SJCRH30 (cell line): Measurements from ENCODE around the gene INS. TPM values are rescaled to one million over a fixed set of nuclear protein-coding genes. Genes with fewer than 3 reads are reported as not detected.

ENCODE experiments used
- DNase-seq, 2 experiments: peaks; one replicate each; pipeline ENCODE4 v3.0.0-alpha.2; 2015 to 2020
- H3K27ac ChIP-seq: fragments of 250-450 bp; sonication (Bioruptor Pico); 2 replicates; pipeline ENCODE4 v1.5.1; 2020; ENCODE audit warnings: mild to moderate bottlenecking, moderate library complexity
- H3K27me3 ChIP-seq: fragments of 250-450 bp; sonication (Bioruptor Pico); 2 replicates; pipeline ENCODE4 v1.5.1; 2020; ENCODE audit warnings: mild to moderate bottlenecking, moderate library complexity
- H3K36me3 ChIP-seq: fragments of 250-450 bp; sonication (Bioruptor Pico); 2 replicates; pipeline ENCODE4 v1.5.1; 2020; ENCODE audit warnings: mild to moderate bottlenecking, moderate library complexity
- H3K4me1 ChIP-seq: fragments of 250-450 bp; sonication (Bioruptor Pico); 2 replicates; pipeline ENCODE4 v1.5.1; 2020; ENCODE audit warnings: mild to moderate bottlenecking, moderate library complexity
- H3K4me3 ChIP-seq: fragments of 250-450 bp; sonication (Bioruptor Pico); 2 replicates; pipeline ENCODE4 v1.5.1; 2020; ENCODE audit warnings: mild to moderate bottlenecking, moderate library complexity
- H3K9me3 ChIP-seq: fragments of 250-450 bp; sonication (Bioruptor Pico); replicated peaks from 2 replicates; pipeline ENCODE4 v1.5.1; 2020; ENCODE audit warnings: mild to moderate bottlenecking, moderate library complexity
- total RNA-seq: library from RNA; depleted of rRNA; stranded (reverse); fragments of >200 nt; shearing (Covaris generic); gene quantifications from 2 replicates; pipeline ENCODE4 v1.2.3, GENCODE V29; 2014

The INS gene
- total RNA-seq, 1 experiment from 2014 or later: not detected

- no peak for DNase-seq
- Histone ChIP-seq H3K36me3 (no peaks in the 10 kb centered on the region), H3K27ac (no peak overlapping the region), H3K4me1 (no peaks in the 10 kb centered on the region), H3K4me3 (no peak overlapping the region), H3K9me3 (no peaks in the 10 kb centered on the region), H3K27me3 (0 out of 2 replicates have a peak, but pooled peaks cover 6% of the 10 kb centered on the region)
These were observed 6.4 kb upstream of the INS start for GRCh38 chr11:2167141-2168045.

- H3K9me3 ChIP-seq: no peaks in the 10 kb centered on the region
- H3K27me3 ChIP-seq: 0 out of 2 replicates have a peak, but pooled peaks cover 6% of the 10 kb centered on the region
- H3K36me3 ChIP-seq: no peaks in the 10 kb centered on the region
- no peak for DNase-seq
- H3K4me1 ChIP-seq: no peaks in the 10 kb centered on the region
- H3K4me3 ChIP-seq: no peak overlapping the region
- no peak overlapping the region for H3K27ac ChIP-seq
These were observed 5.3 kb upstream of the INS start for GRCh38 chr11:2166091-2166851.

- no peaks in the 10 kb centered on the region for H3K36me3 ChIP-seq
- 0 out of 2 replicates have a peak, but pooled peaks cover 6% of the 10 kb centered on the region for H3K27me3 ChIP-seq
- no peak overlapping the region for H3K4me3 ChIP-seq
- no peaks in the 10 kb centered on the region for H3K9me3 ChIP-seq
- no peaks in the 10 kb centered on the region for H3K4me1 ChIP-seq
- DNase-seq: no peak
- H3K27ac ChIP-seq: no peak overlapping the region
These were observed 4.6 kb upstream of the INS start for GRCh38 chr11:2165571-2165970.

- no peaks in the 10 kb centered on the region for H3K9me3 ChIP-seq
- H3K36me3 ChIP-seq: no peaks in the 10 kb centered on the region
- no peak overlapping the region for H3K4me3 ChIP-seq
- no peak overlapping the region for H3K27ac ChIP-seq
- H3K4me1 ChIP-seq: no peaks in the 10 kb centered on the region
- peak in 1 of 2 experiments; percentile 22 for DNase-seq
- H3K27me3 ChIP-seq: 0 out of 2 replicates have a peak, but pooled peaks cover 6% of the 10 kb centered on the region
These were observed 4.0 kb upstream of the INS start for GRCh38 chr11:2164861-2165555.

- DNase-seq: no peak
- Histone ChIP-seq H3K27ac (no peak overlapping the region), H3K9me3 (no peaks in the 10 kb centered on the region), H3K4me1 (no peaks in the 10 kb centered on the region), H3K27me3 (0 out of 2 replicates have a peak, but pooled peaks cover 6% of the 10 kb centered on the region), H3K4me3 (no peak overlapping the region), H3K36me3 (no peaks in the 10 kb centered on the region)
These were observed 3.1 kb upstream of the INS start for GRCh38 chr11:2164081-2164480.

- Histone ChIP-seq H3K36me3 (no peaks in the 10 kb centered on the region), H3K27ac (no peak overlapping the region), H3K4me1 (no peaks in the 10 kb centered on the region), H3K9me3 (no peaks in the 10 kb centered on the region), H3K27me3 (0 out of 2 replicates have a peak, but pooled peaks cover 6% of the 10 kb centered on the region), H3K4me3 (no peak overlapping the region)
- peak in 1 of 2 experiments; percentile 46 for DNase-seq
These were observed 2.5 kb upstream of the INS start for GRCh38 chr11:2163428-2163978.

- Histone ChIP-seq H3K27me3 (0 out of 2 replicates have a peak, but pooled peaks cover 6% of the 10 kb centered on the region), H3K9me3 (no peaks in the 10 kb centered on the region), H3K27ac (no peak overlapping the region), H3K36me3 (no peaks in the 10 kb centered on the region), H3K4me1 (peaks cover 9% of the 10 kb centered on the region), H3K4me3 (no peak overlapping the region)
- DNase-seq: no peak
These were observed 1.2 kb downstream of the INS start for GRCh38 chr11:2159536-2160413.

GRCh38 chr11:2158966-2159365 lies 2.0 kb downstream of the INS start:
- Histone ChIP-seq H3K4me1 (peaks cover 9% of the 10 kb centered on the region), H3K4me3 (no peak overlapping the region), H3K36me3 (no peaks in the 10 kb centered on the region), H3K9me3 (no peaks in the 10 kb centered on the region), H3K27me3 (0 out of 2 replicates have a peak, but pooled peaks cover 1% of the 10 kb centered on the region), H3K27ac (no peak overlapping the region)
- DNase-seq: no peak

- no peak overlapping the region for H3K4me3 ChIP-seq
- DNase-seq: no peak
- H3K27ac ChIP-seq: no peak overlapping the region
- no peaks in the 10 kb centered on the region for H3K36me3 ChIP-seq
- peaks cover 9% of the 10 kb centered on the region for H3K4me1 ChIP-seq
- no peaks in the 10 kb centered on the region for H3K9me3 ChIP-seq
- no peaks in the 10 kb centered on the region for H3K27me3 ChIP-seq
These were observed 2.7 kb downstream of the INS start for GRCh38 chr11:2158296-2158737.

- Histone ChIP-seq H3K4me1 (peaks cover 9% of the 10 kb centered on the region), H3K36me3 (no peaks in the 10 kb centered on the region), H3K9me3 (no peaks in the 10 kb centered on the region), H3K4me3 (no peak overlapping the region), H3K27ac (no peak overlapping the region), H3K27me3 (no peaks in the 10 kb centered on the region)
- no peak for DNase-seq
These were observed 3.5 kb downstream of the INS start for GRCh38 chr11:2157294-2158040.

- peak; percentile 83 to 90 for DNase-seq
- Histone ChIP-seq H3K27ac (peak overlapping the region; percentile 24; the same call in 1 of the 2 replicates), H3K9me3 (no peaks in the 10 kb centered on the region), H3K4me3 (no peak overlapping the region), H3K4me1 (peaks cover 11% of the 10 kb centered on the region), H3K36me3 (no peaks in the 10 kb centered on the region), H3K27me3 (no peaks in the 10 kb centered on the region)
These were observed 4.4 kb downstream of the INS start for GRCh38 chr11:2156416-2157182.

- Histone ChIP-seq H3K27ac (no peak overlapping the region), H3K9me3 (no peaks in the 10 kb centered on the region), H3K4me1 (peaks cover 22% of the 10 kb centered on the region), H3K36me3 (no peaks in the 10 kb centered on the region), H3K27me3 (no peaks in the 10 kb centered on the region), H3K4me3 (no peak overlapping the region)
- DNase-seq: no peak
These were observed 5.5 kb downstream of the INS start for GRCh38 chr11:2155511-2155910.
